ENCODE data around the gene ZCRB1.

DNA sequence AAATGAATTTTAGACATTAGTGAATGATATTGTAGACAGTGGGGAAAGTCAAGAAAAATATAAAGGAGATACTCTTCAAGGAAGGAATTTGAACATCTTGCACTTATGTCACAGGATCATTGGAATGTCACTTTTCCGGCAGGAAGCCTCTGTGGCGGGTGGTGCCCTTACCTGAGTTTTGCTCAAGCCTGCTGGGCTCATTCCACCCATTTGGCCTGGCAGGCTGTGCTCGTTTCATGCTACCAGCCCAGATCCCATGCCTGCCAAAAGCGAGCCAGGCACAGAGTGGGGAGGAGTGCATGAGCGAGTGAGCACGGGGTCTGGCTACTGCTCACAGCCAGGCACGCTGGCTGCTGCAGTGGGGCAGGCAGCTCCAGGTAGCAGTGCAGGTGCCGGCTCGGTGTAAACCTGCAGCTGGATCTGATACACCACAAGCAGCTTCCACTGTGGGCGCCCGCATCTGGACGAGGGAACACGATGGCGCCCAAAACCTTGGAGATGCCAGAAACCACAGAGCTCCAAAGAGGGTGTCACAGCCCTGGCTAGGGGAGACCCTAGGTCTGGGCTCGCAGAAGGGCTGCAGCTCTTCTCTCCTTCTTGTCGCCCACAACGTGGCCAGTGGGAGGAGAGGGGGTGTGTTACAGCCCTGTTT is 59.2 kb downstream of the ZCRB1 start:
- TF ChIP-seq, protein P1, sequence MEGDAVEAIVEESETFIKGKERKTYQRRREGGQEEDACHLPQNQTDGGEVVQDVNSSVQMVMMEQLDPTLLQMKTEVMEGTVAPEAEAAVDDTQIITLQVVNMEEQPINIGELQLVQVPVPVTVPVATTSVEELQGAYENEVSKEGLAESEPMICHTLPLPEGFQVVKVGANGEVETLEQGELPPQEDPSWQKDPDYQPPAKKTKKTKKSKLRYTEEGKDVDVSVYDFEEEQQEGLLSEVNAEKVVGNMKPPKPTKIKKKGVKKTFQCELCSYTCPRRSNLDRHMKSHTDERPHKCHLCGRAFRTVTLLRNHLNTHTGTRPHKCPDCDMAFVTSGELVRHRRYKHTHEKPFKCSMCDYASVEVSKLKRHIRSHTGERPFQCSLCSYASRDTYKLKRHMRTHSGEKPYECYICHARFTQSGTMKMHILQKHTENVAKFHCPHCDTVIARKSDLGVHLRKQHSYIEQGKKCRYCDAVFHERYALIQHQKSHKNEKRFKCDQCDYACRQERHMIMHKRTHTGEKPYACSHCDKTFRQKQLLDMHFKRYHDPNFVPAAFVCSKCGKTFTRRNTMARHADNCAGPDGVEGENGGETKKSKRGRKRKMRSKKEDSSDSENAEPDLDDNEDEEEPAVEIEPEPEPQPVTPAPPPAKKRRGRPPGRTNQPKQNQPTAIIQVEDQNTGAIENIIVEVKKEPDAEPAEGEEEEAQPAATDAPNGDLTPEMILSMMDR (IDR thresholded peaks at IDR 0.05; ENCODE audit: low read length) = no peak
- no peak for TF ChIP-seq EZH2 (optimal IDR thresholded peaks at IDR 0.05; ENCODE audit: low read depth, low read length)
